Thoracic aorta (tissue), 2 donors: ENCODE measurements around the gene CACNA2D4. TPM values are rescaled to one million over a fixed set of nuclear protein-coding genes. Genes with fewer than 3 reads are reported as not detected.

ENCODE experiments used
- ATAC-seq: fragments of 150-250 bp; one replicate; pipeline ENCODE4 v1.8.0; 2017; ENCODE audit warnings: low read depth; ENCODE audit not compliant: insufficient number of reproducible peaks, low FRiP score
- DNase-seq: peaks from one replicate; pipeline ENCODE4 v3.0.0-alpha.2; 2020; ENCODE audit warnings: low spot score
- H3K27ac ChIP-seq, 2 donors: fragments of 200-600 bp; sonication (generic); 1 replicate in 1 of 2; 2 replicates in 1 of 2; pipeline ENCODE4 v1.5.1; 2016; ENCODE audit warnings: mild to moderate bottlenecking in 2 of 2, moderate library complexity in 2 of 2
- H3K27me3 ChIP-seq: fragments of 200-600 bp; sonication (generic); replicated peaks from 2 replicates; pipeline ENCODE4 v1.6.0; 2016; ENCODE audit warnings: mild to moderate bottlenecking; ENCODE audit not compliant: insufficient read depth
- H3K36me3 ChIP-seq: fragments of 200-600 bp; sonication (generic); one replicate; pipeline ENCODE4 v1.5.1; 2016
- H3K4me1 ChIP-seq, 2 donors: fragments of 200-600 bp; sonication (generic); 1 replicate in 1 of 2; 2 replicates in 1 of 2; pipeline versions ENCODE4 v1.5.1 to v1.6.0; 2016; ENCODE audit warnings: low read depth in 2 of 2, mild to moderate bottlenecking in 1 of 2; ENCODE audit not compliant: control insufficient read depth in 1 of 2
- H3K4me3 ChIP-seq: fragments of 200-600 bp; sonication (generic); 2 replicates; pipeline ENCODE4 v1.5.1; 2016; ENCODE audit warnings: mild to moderate bottlenecking
- H3K9me3 ChIP-seq: fragments of 200-600 bp; sonication (generic); 2 replicates; pipeline ENCODE4 v1.5.1; 2016
- CTCF ChIP-seq: fragments of 200-600 bp; sonication (generic); IDR thresholded peaks from one replicate; pipeline ENCODE4 v1.5.1; 2019; ENCODE audit warnings: antibody characterized with exemption
- total RNA-seq, 2 donors: library from RNA; depleted of rRNA; stranded (reverse); fragments of >200 nt; gene quantifications; one replicate each; pipeline versions ENCODE4 v1.1.0 to v1.2.3, GENCODE V29; 2016

The CACNA2D4 gene
- total RNA-seq, 2 donors from 2014 or later, result 8.7 to 12.3 TPM

- H3K4me3 ChIP-seq, result no peak overlapping the region
- H3K36me3 ChIP-seq, result no peaks in the 10 kb centered on the region
- no peaks in the 10 kb centered on the region for H3K9me3 ChIP-seq
- no peak for DNase-seq
- ATAC-seq, result no peak
- no peak overlapping the region for H3K27ac ChIP-seq
- no peaks in the 10 kb centered on the region for H3K27me3 ChIP-seq
- no peak for TF ChIP-seq CTCF
- H3K4me1 ChIP-seq, result no peaks in the 10 kb centered on the region
Measured at GRCh38 chr12:1840981-1841425, 77.4 kb downstream of the CACNA2D4 start.

- Histone ChIP-seq H3K27ac (no peak overlapping the region), H3K27me3 (no peaks in the 10 kb centered on the region), H3K36me3 (no peaks in the 10 kb centered on the region), H3K9me3 (no peaks in the 10 kb centered on the region), H3K4me3 (no peak overlapping the region), H3K4me1 (no peaks in the 10 kb centered on the region)
- ATAC-seq (no peak), DNase-seq (no peak)
- no peak for TF ChIP-seq CTCF
Measured at GRCh38 chr12:1839956-1840951, 78.2 kb downstream of the CACNA2D4 start.

DNA sequence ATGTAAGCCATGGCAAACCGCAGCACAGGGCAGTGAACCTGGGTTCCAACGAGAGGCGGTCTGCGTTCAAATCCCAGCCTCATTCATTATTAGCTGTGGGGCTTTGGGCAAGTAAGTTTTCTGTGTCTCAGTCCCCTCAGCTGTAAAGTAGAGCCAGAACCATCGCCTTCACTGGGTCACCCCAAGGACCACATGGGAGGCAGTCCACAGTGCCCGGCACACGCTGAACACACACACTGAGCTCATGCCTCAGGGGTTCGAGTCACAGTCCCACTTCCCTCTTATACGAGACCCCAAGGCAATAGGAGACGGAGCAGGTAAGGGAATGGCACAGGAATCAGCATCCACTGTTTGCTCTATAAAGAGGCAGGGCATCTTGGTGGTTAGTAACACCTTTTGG is 79.0 kb downstream of the CACNA2D4 start:
- Histone ChIP-seq H3K36me3 (no peaks in the 10 kb centered on the region), H3K4me1 (no peaks in the 10 kb centered on the region), H3K27ac (no peak overlapping the region), H3K9me3 (no peaks in the 10 kb centered on the region), H3K4me3 (no peak overlapping the region), H3K27me3 (no peaks in the 10 kb centered on the region)
- no peak for TF ChIP-seq CTCF
- no peak for ATAC-seq
- no peak for DNase-seq

DNA sequence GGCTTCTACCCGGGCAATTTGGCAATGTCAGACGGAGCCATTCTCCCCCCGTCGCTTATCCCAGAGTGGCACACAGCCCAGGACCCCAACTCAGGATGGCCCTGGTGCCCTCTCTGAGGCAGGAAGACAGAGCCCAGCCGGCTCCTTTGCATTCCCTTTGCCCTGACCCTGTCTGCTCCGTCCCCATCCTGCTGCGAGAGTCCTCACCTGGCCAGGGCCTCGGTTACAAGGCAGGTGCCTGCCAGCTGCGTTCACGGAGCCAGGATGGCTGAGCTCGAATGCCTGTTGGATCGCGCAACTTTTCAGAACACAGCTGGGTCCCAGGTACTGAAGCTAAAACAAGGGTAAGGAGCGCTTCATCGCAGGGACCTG is 79.5 kb downstream of the CACNA2D4 start:
- TF ChIP-seq CTCF, result no peak
- H3K27me3 ChIP-seq, result no peaks in the 10 kb centered on the region
- no peak overlapping the region for H3K27ac ChIP-seq
- no peaks in the 10 kb centered on the region for H3K36me3 ChIP-seq
- no peak overlapping the region for H3K4me3 ChIP-seq
- ATAC-seq (no peak), DNase-seq (no peak)
- no peaks in the 10 kb centered on the region for H3K4me1 ChIP-seq
- H3K9me3 ChIP-seq, result no peaks in the 10 kb centered on the region

DNA sequence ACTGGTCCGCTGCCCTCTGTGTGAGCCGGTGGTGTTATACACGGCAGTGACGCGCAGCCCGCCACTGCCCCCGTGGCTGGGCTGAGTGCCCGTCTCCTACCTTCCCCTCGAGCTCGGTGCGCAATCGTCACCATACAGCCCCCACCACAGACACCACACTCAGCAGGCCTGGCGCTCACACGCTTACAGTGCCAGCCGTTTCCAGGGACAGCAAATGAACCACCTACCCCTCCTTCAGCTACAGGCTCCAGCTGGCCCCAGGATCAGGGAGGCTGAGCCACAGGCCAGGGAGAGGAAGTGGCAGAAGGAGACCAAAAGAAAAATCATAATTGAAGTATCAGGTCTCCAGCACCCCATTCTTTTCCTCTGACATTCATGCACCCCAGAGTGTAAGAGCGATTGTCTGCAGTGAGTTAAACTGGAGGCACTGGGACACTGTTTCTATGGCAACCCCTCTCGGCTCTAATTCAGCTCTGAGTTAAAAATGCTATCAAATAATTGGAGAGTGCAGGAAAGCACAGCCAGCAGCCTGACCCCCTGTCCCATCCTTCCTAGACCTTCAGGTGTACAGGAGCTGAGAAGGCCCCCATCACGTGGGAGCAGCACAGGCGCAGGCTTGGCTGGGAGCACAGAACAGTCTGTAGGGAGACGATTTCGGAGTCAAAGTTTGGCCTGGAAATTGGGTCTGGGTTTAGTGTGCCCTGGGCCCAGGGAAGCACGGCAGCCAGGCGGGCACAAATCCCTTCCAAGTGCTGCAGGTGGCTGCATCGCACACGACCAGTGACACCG is 80.1 kb downstream of the CACNA2D4 start:
- Histone ChIP-seq H3K27ac (no peak overlapping the region), H3K4me1 (no peaks in the 10 kb centered on the region), H3K9me3 (no peaks in the 10 kb centered on the region), H3K4me3 (no peak overlapping the region), H3K27me3 (no peaks in the 10 kb centered on the region), H3K36me3 (no peaks in the 10 kb centered on the region)
- no peak for ATAC-seq
- TF ChIP-seq CTCF, result no peak
- DNase-seq, result no peak
